ENCODE results near the gene SIRT1.

SIRT1 gene

GRCh38 chr10:67917169-67917568 lies 32.7 kb downstream of the SIRT1 start:
- WGBS = 100% methylated on average over 1 of the region's 2 CpGs

GRCh38 chr10:67917679-67918078 lies 33.2 kb downstream of the SIRT1 start:
- Histone ChIP-seq H3K18ac (ENCODE audit: low read depth in 1 of 2, low read length in 2 of 2) (no peak overlapping the region), H3K4me2 (ENCODE audit: low read length, poor library complexity, severe bottlenecking) (no peak overlapping the region), H2AFZ (ENCODE audit: low read depth, low read length) (no peak overlapping the region), H4K91ac (ENCODE audit: low read length) (no peak overlapping the region), H3K9me3 (ENCODE audit: control insufficient read depth, low read length) (no peaks in the 10 kb centered on the region), H3K14ac (ENCODE audit: low read length in 2 of 2) (no peak overlapping the region), H3K79me1 (replicated peaks; ENCODE audit: low read length, poor library complexity, severe bottlenecking) (peaks cover 5% of the 10 kb centered on the region), H2BK12ac (ENCODE audit: low read length in 2 of 2) (no peak overlapping the region), H3K36me3 (ENCODE audit: control insufficient read depth in 1 of 2, insufficient read depth in 2 of 2, low read depth in 1 of 2, low read length in 2 of 2) (peaks cover 10 to 96% of the 10 kb centered on the region in 2 experiments), H3K23ac (ENCODE audit: low read length in 2 of 2) (no peak overlapping the region), H2BK5ac (ENCODE audit: low read depth, low read length, poor library complexity, severe bottlenecking) (no peak overlapping the region), H2BK120ac (ENCODE audit: low read depth, low read length) (no peak overlapping the region), H3K4ac (ENCODE audit: low read depth in 1 of 2, low read length in 2 of 2) (no peak overlapping the region), H4K8ac (ENCODE audit: low read length) (no peak overlapping the region), H2BK15ac (ENCODE audit: low read depth, poor library complexity, severe bottlenecking) (no peak overlapping the region), H3K4me3 (ENCODE audit: insufficient read depth in 1 of 2, low read depth in 1 of 2, low read length in 2 of 2) (no peak overlapping the region), H3K27me3 (ENCODE audit: control insufficient read depth in 1 of 2, insufficient read depth in 1 of 2, low read length in 2 of 2) (no peaks in the 10 kb centered on the region), H3K27ac (ENCODE audit: low read length, poor library complexity, severe bottlenecking) (no peak overlapping the region), H3K9ac (ENCODE audit: low read length) (no peak overlapping the region), H2AK5ac (ENCODE audit: low read length, severe bottlenecking) (no peak overlapping the region), H3K4me1 (ENCODE audit: control insufficient read depth, insufficient read depth, low read depth, low read length) (no peaks in the 10 kb centered on the region)
- DNase-seq = no peak
- WGBS = no CpG with 5 or more reads among the region's 1 CpG

More at GRCh38 chr10:67917169-67917568, 32.7 kb downstream of the SIRT1 start:
- Histone ChIP-seq H3K79me1 (replicated peaks; ENCODE audit: low read length, poor library complexity, severe bottlenecking) (peaks cover 5% of the 10 kb centered on the region), H3K4me2 (ENCODE audit: low read length, poor library complexity, severe bottlenecking) (no peak overlapping the region), H4K8ac (ENCODE audit: low read length) (no peak overlapping the region), H2BK5ac (ENCODE audit: low read depth, low read length, poor library complexity, severe bottlenecking) (no peak overlapping the region), H3K23ac (ENCODE audit: low read length in 2 of 2) (no peak overlapping the region), H3K4me3 (ENCODE audit: insufficient read depth in 1 of 2, low read depth in 1 of 2, low read length in 2 of 2) (no peak overlapping the region), H3K9ac (ENCODE audit: low read length) (no peak overlapping the region), H2BK12ac (ENCODE audit: low read length in 2 of 2) (no peak overlapping the region), H3K27ac (ENCODE audit: low read length, poor library complexity, severe bottlenecking) (no peak overlapping the region), H3K36me3 (ENCODE audit: control insufficient read depth in 1 of 2, insufficient read depth in 2 of 2, low read depth in 1 of 2, low read length in 2 of 2) (peaks cover 10 to 96% of the 10 kb centered on the region in 2 experiments), H3K4ac (ENCODE audit: low read depth in 1 of 2, low read length in 2 of 2) (no peak overlapping the region), H3K27me3 (ENCODE audit: control insufficient read depth in 1 of 2, insufficient read depth in 1 of 2, low read length in 2 of 2) (no peaks in the 10 kb centered on the region), H3K4me1 (ENCODE audit: control insufficient read depth, insufficient read depth, low read depth, low read length) (no peaks in the 10 kb centered on the region), H4K91ac (ENCODE audit: low read length) (no peak overlapping the region), H3K18ac (ENCODE audit: low read depth in 1 of 2, low read length in 2 of 2) (no peak overlapping the region), H2BK120ac (ENCODE audit: low read depth, low read length) (no peak overlapping the region), H2BK15ac (ENCODE audit: low read depth, poor library complexity, severe bottlenecking) (no peak overlapping the region), H3K14ac (ENCODE audit: low read length in 2 of 2) (no peak overlapping the region), H3K9me3 (ENCODE audit: control insufficient read depth, low read length) (no peaks in the 10 kb centered on the region), H2AFZ (ENCODE audit: low read depth, low read length) (no peak overlapping the region), H2AK5ac (ENCODE audit: low read length, severe bottlenecking) (no peak overlapping the region)
- DNase-seq = no peak

- H3K14ac ChIP-seq (ENCODE audit: low read length in 2 of 2) = no peak overlapping the region
- no peak overlapping the region for H2AFZ ChIP-seq (ENCODE audit: low read depth, low read length)
- H3K4me1 ChIP-seq (ENCODE audit: control insufficient read depth, insufficient read depth, low read depth, low read length) = no peaks in the 10 kb centered on the region
- H3K4me3 ChIP-seq (ENCODE audit: insufficient read depth in 1 of 2, low read depth in 1 of 2, low read length in 2 of 2) = no peak overlapping the region
- H4K91ac ChIP-seq (ENCODE audit: low read length) = no peak overlapping the region
- no peak overlapping the region for H4K8ac ChIP-seq (ENCODE audit: low read length)
- no peak overlapping the region for H3K9ac ChIP-seq (ENCODE audit: low read length)
- no peak overlapping the region for H2BK12ac ChIP-seq (ENCODE audit: low read length in 2 of 2)
- H3K23ac ChIP-seq (ENCODE audit: low read length in 2 of 2) = no peak overlapping the region
- no peaks in the 10 kb centered on the region for H3K27me3 ChIP-seq (ENCODE audit: control insufficient read depth in 1 of 2, insufficient read depth in 1 of 2, low read length in 2 of 2)
- H3K27ac ChIP-seq (ENCODE audit: low read length, poor library complexity, severe bottlenecking) = no peak overlapping the region
- no CpG with 5 or more reads among the region's 1 CpG for WGBS
- no peak overlapping the region for H2BK120ac ChIP-seq (ENCODE audit: low read depth, low read length)
- peaks cover 6% of the 10 kb centered on the region for H3K79me1 ChIP-seq (replicated peaks; ENCODE audit: low read length, poor library complexity, severe bottlenecking)
- H2AK5ac ChIP-seq (ENCODE audit: low read length, severe bottlenecking) = no peak overlapping the region
- H3K4ac ChIP-seq (ENCODE audit: low read depth in 1 of 2, low read length in 2 of 2) = no peak overlapping the region
- no peak overlapping the region for H2BK15ac ChIP-seq (ENCODE audit: low read depth, poor library complexity, severe bottlenecking)
- no peak overlapping the region for H3K4me2 ChIP-seq (ENCODE audit: low read length, poor library complexity, severe bottlenecking)
- no peaks in the 10 kb centered on the region for H3K9me3 ChIP-seq (ENCODE audit: control insufficient read depth, low read length)
- no peak for DNase-seq
- H3K36me3 ChIP-seq (ENCODE audit: control insufficient read depth in 1 of 2, insufficient read depth in 2 of 2, low read depth in 1 of 2, low read length in 2 of 2) = peaks cover 4 to 86% of the 10 kb centered on the region in 2 experiments
- no peak overlapping the region for H3K18ac ChIP-seq (ENCODE audit: low read depth in 1 of 2, low read length in 2 of 2)
- H2BK5ac ChIP-seq (ENCODE audit: low read depth, low read length, poor library complexity, severe bottlenecking) = no peak overlapping the region
Measured at GRCh38 chr10:67921065-67921464, 36.6 kb downstream of the SIRT1 start.

- H2BK15ac ChIP-seq (ENCODE audit: low read depth, poor library complexity, severe bottlenecking) = no peak overlapping the region
- H3K4me1 ChIP-seq (ENCODE audit: control insufficient read depth, insufficient read depth, low read depth, low read length) = no peaks in the 10 kb centered on the region
- no peak overlapping the region for H3K4me2 ChIP-seq (ENCODE audit: low read length, poor library complexity, severe bottlenecking)
- H3K14ac ChIP-seq (ENCODE audit: low read length in 2 of 2) = no peak overlapping the region
- H3K27me3 ChIP-seq (ENCODE audit: control insufficient read depth in 1 of 2, insufficient read depth in 1 of 2, low read length in 2 of 2) = no peaks in the 10 kb centered on the region
- no peak for DNase-seq
- H4K8ac ChIP-seq (ENCODE audit: low read length) = no peak overlapping the region
- H2BK120ac ChIP-seq (ENCODE audit: low read depth, low read length) = no peak overlapping the region
- 97% methylated on average over 4 of the region's 5 CpGs for WGBS
- no peak overlapping the region for H2BK5ac ChIP-seq (ENCODE audit: low read depth, low read length, poor library complexity, severe bottlenecking)
- H3K79me1 ChIP-seq (replicated peaks; ENCODE audit: low read length, poor library complexity, severe bottlenecking) = peaks cover 13% of the 10 kb centered on the region
- no peak overlapping the region for H3K27ac ChIP-seq (ENCODE audit: low read length, poor library complexity, severe bottlenecking)
- H2BK12ac ChIP-seq (ENCODE audit: low read length in 2 of 2) = no peak overlapping the region
- H3K36me3 ChIP-seq (ENCODE audit: control insufficient read depth in 1 of 2, insufficient read depth in 2 of 2, low read depth in 1 of 2, low read length in 2 of 2) = peaks cover 4 to 81% of the 10 kb centered on the region in 2 experiments
- H2AFZ ChIP-seq (ENCODE audit: low read depth, low read length) = no peak overlapping the region
- H3K9me3 ChIP-seq (ENCODE audit: control insufficient read depth, low read length) = no peaks in the 10 kb centered on the region
- H3K4me3 ChIP-seq (ENCODE audit: insufficient read depth in 1 of 2, low read depth in 1 of 2, low read length in 2 of 2) = no peak overlapping the region
- no peak overlapping the region for H3K18ac ChIP-seq (ENCODE audit: low read depth in 1 of 2, low read length in 2 of 2)
- no peak overlapping the region for H4K91ac ChIP-seq (ENCODE audit: low read length)
- no peak overlapping the region for H3K9ac ChIP-seq (ENCODE audit: low read length)
- no peak overlapping the region for H3K4ac ChIP-seq (ENCODE audit: low read depth in 1 of 2, low read length in 2 of 2)
- H3K23ac ChIP-seq (ENCODE audit: low read length in 2 of 2) = no peak overlapping the region
- H2AK5ac ChIP-seq (ENCODE audit: low read length, severe bottlenecking) = no peak overlapping the region
Measured at GRCh38 chr10:67923551-67923950, 39.1 kb downstream of the SIRT1 start.

All from mesenchymal stem cell (in vitro differentiated cells and primary cell).